HPDE6-E6E7 (cell line): ENCODE measurements around the gene SIRPB2.
A peak's percentile ranks its signal among the peaks of the same experiment; 100 is the strongest.

Source experiments
- DNase-seq: peaks from one replicate; pipeline ENCODE4 v3.0.0; 2011; ENCODE audit warnings: missing footprints; ENCODE audit errors: extremely low spot score

SIRPB2 gene

GRCh38 chr20:1491281-1491840, at the start of gene SIRPB2:
SIRPB2 (minus strand) TSS chr20:1491420; CDS start chr20:1491359, 61 bp downstream.
- DNase-seq = no peak

DNA sequence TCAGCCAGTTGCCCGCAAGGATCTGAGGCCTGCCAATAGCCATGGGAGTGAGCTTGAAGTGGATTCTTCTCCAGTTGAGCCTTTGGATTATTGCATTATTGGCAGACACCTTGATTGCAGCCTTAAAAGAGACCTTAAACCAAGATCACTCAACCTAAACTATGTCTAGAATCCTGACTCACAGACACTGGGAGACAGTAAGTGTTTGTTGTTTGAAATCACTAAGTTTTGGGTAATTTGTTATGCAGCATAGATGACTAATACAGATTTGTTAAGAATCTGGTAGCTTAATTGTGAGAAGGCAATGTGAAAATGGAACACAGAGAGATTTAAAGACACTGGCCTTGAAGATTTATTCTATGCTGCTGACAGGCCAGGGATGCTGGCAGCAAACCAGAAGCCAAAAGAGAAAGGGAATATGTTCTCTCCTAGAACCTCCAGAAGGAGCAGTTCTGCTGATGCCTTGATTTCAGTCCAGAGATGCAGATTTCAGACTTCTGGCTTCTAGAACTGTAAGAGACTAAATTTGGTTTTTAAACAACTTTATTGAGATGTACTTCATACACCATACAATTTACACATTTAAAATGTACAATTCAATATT, 48.7 kb upstream of the SIRPB2 start:
- DNase-seq = no peak

GRCh38 chr20:1538655-1539054, 47.4 kb upstream of the SIRPB2 start:
- DNase-seq = no peak

GRCh38 chr20:1537731-1538058, 46.5 kb upstream of the SIRPB2 start:
- no peak for DNase-seq

- no peak for DNase-seq
Observed at GRCh38 chr20:1536893-1537730, 45.9 kb upstream of the SIRPB2 start.

GRCh38 chr20:1535420-1536175, 44.4 kb upstream of the SIRPB2 start:
- no peak for DNase-seq

- DNase-seq = no peak
Observed at GRCh38 chr20:1534526-1534925, 43.3 kb upstream of the SIRPB2 start.

GRCh38 chr20:1533059-1533458, 41.8 kb upstream of the SIRPB2 start:
- no peak for DNase-seq

DNA sequence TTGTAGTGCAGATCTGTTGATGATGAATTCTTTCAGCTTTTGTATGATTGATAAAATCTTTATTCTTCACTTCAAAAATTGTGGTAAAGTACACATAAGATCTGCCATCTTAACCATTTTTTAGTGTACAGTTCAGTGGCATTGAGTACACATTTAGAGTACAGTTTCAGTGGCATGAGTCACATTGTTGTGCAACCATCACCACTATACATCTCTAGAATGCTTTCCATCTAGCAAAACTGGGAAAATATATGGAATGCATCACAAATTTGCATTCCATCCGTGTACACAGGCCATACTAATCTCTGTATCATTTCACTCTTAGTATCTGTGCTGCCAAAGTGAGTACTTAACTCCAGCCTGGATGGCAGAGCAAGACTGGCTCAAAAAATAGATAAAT, 37.6 kb upstream of the SIRPB2 start:
- no peak for DNase-seq

DNA sequence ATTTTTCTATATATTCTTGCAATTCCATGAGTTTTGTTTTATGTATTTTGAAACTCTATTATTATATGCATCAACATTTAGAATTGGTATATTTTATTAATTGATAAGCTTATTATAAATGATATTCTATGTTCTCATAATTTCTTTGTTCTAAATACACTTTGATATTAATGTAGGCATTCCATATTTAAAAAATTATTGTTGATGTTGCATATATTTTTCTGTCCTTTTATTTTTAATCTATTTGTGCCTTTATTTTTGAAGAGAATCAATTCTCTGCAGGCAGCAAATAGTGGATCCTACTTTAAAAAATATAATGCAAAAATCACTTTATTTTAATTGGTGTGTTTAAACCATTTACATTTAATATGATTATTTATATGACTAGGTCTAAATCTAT, 36.7 kb upstream of the SIRPB2 start:
- DNase-seq = no peak

DNA sequence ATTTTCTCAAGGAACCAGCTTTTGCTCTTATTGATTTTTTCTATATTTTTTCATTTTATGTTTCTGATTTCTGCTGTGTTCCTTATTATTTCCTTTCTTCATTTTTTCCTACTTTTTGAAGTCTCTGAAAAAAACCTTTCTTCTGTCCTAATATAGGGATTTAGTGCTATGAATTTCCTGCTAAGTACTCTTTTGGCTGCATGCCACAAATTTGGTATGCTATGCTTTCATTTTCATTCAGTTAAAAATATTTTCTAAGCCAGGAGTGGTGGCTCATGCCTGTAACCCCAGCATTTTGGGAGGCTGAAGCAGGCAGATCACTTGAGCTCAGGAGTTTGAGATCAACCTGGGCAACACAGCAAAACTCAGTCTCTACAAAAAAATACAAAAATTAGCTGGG, 35.7 kb upstream of the SIRPB2 start:
- DNase-seq = no peak

DNA sequence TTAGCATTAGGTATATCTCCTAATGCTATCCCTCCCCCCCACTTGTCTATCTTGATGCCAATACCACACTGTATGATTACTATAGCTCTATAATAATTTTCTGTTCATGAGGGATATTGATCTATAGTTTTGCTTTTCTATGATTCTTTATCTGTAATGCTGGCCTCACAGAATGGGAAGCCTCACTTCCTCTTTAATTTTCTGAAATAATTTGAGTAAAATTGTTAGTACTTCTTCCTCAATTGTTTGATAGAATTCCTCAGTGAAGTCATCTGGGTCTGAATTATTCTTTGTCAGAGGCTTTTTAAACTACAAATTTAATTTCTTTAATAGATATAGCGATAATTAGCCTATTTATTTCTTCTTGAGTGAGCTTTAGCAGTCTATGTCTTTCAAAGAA, 35.1 kb upstream of the SIRPB2 start:
- no peak for DNase-seq

DNA sequence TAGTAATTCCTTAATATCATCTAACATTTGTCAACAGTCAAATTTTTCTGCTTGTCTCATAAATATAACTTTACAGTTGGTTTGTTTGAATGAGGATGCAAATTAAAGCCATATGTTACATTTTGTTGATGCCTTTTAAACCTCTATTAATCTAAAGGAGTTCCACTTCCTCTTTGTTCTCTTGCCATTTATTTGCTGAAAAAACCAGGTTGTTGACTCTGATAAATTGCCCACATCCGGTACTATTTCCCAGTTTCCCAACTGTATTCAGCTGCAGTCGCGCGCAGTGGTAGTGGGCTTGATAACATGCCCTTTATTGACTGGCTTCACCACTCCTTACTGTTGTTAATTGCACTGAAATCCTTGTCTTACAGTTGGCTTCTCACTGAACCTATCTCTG, 32.8 kb upstream of the SIRPB2 start:
- no peak for DNase-seq

- no peak for DNase-seq
Observed at GRCh38 chr20:1517010-1517409, 25.8 kb upstream of the SIRPB2 start.

DNA sequence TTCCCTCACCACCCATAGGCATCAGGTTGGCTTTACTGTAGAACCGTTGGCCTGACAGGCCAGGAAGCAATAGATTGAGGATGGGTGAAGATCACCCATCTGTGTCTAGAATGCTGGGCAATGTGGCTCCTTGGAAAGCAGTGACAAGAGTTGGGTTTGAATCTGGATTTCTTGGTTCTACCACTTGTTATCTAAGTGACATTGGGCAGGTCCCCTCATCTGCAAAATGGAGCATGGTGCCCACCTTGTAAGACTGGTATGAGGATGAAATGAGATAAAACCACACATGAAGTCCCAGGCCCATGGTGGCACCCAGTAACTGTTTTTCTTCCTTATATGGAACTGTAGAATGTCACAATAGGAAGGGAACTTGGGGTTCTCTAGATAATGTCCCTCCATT, 22.6 kb upstream of the SIRPB2 start:
- DNase-seq = no peak

DNA sequence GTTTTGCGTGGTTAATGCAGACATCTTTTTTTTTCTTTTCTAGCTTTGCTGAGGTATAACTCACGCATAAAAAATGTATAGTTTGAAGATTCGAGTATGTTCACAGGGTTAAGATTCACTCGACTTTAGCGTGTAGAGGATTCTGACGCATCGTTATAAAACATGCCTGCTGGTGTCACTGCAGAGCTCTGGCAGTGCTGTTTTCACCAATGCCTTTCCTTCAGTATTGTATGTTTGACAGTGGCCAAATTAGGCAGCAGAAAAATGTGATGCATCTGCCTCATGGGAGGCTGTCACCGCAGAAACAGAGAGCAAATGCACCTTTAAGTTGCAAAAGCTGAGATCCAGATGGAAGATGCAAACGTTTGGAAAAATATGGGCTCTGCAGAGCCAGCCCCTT, 18.0 kb upstream of the SIRPB2 start:
- peak; percentile 64 for DNase-seq

DNA sequence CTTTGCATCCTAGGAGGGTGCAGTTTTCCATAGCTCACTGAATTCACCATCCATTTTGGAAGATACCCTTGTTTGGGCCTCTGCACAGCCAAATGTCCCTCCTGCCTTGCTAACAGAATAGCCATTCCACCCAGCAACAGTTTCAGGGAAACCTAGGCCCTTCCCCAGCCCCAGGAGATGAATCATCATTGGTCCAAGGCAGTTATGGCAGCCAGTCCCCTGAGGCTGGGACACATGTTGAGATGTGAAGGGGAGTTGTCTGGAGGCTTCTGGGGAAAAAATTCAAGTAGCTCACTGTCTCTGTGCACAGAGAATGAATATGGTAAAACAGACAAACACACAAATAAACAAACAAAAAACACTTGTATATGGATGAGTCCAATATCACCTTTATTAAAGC, 17.4 kb upstream of the SIRPB2 start:
- DNase-seq = no peak

- no peak for DNase-seq
Observed at GRCh38 chr20:1507276-1507675, 16.1 kb upstream of the SIRPB2 start.

DNA sequence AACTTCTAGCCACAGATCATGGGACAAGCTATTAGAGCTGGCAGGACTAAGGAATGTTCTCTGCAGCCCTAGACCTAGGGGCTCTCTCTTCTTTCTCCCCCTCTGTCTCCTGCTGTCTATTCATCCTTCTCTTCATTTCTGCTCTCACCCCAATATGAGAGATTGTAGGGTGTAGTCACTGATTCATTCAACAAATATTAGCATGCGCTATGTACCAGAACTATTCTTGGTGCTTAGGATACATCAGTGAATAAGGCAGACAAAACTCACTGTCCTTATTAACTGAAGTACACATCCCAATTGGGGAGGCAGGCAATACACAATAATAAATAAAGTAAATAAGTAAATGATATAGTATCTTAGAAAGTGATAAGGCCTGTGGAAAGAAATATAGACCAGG, 14.7 kb upstream of the SIRPB2 start:
- no peak for DNase-seq

GRCh38 chr20:1505361-1505760, 14.1 kb upstream of the SIRPB2 start:
- DNase-seq = peak; percentile 51

GRCh38 chr20:1503564-1504227, 12.5 kb upstream of the SIRPB2 start:
- peak; percentile 89 for DNase-seq

- no peak for DNase-seq
Observed at GRCh38 chr20:1500496-1500895, 9.3 kb upstream of the SIRPB2 start.
